GM19328 (cell line): ENCODE data around the gene MED23.
"Not testable (repeated sequence)": the region's sequence is repeated elsewhere in the genome, so short reads cannot be mapped to it uniquely, and the experiment has no call there.

Experiments used
- ATAC-seq: cut with Tn5 transposase; IDR thresholded peaks from one replicate; pipeline ENCODE4 v1.9.1; 2021; ENCODE audit warnings: mild to moderate bottlenecking, moderate library complexity; ENCODE audit not compliant: unreplicated experiment

The MED23 gene

GRCh38 chr6:131581523-131581922, 46.5 kb downstream of the MED23 start:
- no peak for ATAC-seq

- no peak for ATAC-seq
Measured at GRCh38 chr6:131575834-131576478, 52.1 kb downstream of the MED23 start.

GRCh38 chr6:131574686-131575085, 53.4 kb downstream of the MED23 start:
- no peak for ATAC-seq

GRCh38 chr6:131574133-131574532, 53.9 kb downstream of the MED23 start:
- no peak for ATAC-seq

- ATAC-seq: no peak
Measured at GRCh38 chr6:131572686-131573415, 55.2 kb downstream of the MED23 start, which contains the start of gene ARG1. Gene ARG1 (plus strand): TSS chr6:131573226. CDS start chr6:131573283, 57 bp downstream.

GRCh38 chr6:131568726-131569125, 59.3 kb downstream of the MED23 start:
- ATAC-seq: no peak

- ATAC-seq: no peak
Measured at GRCh38 chr6:131565056-131565455, 63.0 kb downstream of the MED23 start.

- ATAC-seq: no peak
Measured at GRCh38 chr6:131561925-131562707, 65.9 kb downstream of the MED23 start.

- ATAC-seq: no peak
Measured at GRCh38 chr6:131558922-131559321, 69.1 kb downstream of the MED23 start.

- no peak for ATAC-seq
Measured at GRCh38 chr6:131555992-131556391, 72.0 kb downstream of the MED23 start.

GRCh38 chr6:131552572-131552971, 75.5 kb downstream of the MED23 start:
- ATAC-seq: no peak

GRCh38 chr6:131551902-131552301, 76.1 kb downstream of the MED23 start:
- no peak for ATAC-seq

- no peak for ATAC-seq
Measured at GRCh38 chr6:131549811-131550210, 78.2 kb downstream of the MED23 start.

- ATAC-seq: no peak
Measured at GRCh38 chr6:131548441-131548840, 79.6 kb downstream of the MED23 start.

- ATAC-seq: no peak
Measured at GRCh38 chr6:131547488-131547887, 80.6 kb downstream of the MED23 start.

GRCh38 chr6:131545317-131545716, 82.7 kb downstream of the MED23 start:
- no peak for ATAC-seq

GRCh38 chr6:131538615-131539014, 89.4 kb downstream of the MED23 start:
- not testable (repeated sequence) for ATAC-seq

- no peak for ATAC-seq
Measured at GRCh38 chr6:131532580-131533039, 95.4 kb downstream of the MED23 start.

GRCh38 chr6:131531681-131532080, 96.4 kb downstream of the MED23 start:
- ATAC-seq: not testable (repeated sequence)

- not testable (repeated sequence) for ATAC-seq
Measured at GRCh38 chr6:131530936-131531335, 97.1 kb downstream of the MED23 start.

GRCh38 chr6:131524695-131525336, 103.2 kb downstream of the MED23 start:
- ATAC-seq: no peak
